Uterus (tissue), 2 donors: ENCODE measurements around the gene RPS6KA2.

Experiments
- CTCF ChIP-seq, 4 experiments: fragments of 200-600 bp in 2 of 4; fragments of 450-650 bp in 2 of 4; sonication (generic) in 2 of 4; IDR thresholded peaks; one replicate each; pipeline ENCODE4 v1.5.1; 2016 to 2019; ENCODE audit warnings: antibody characterized with exemption in 4 of 4, mild to moderate bottlenecking in 2 of 4, moderate library complexity in 1 of 4
- POLR2A ChIP-seq, 2 donors: fragments of 450-650 bp; IDR thresholded peaks; one replicate each; pipeline ENCODE4 v1.6.1; 2016; ENCODE audit warnings: antibody characterized with exemption in 2 of 2, mild to moderate bottlenecking in 1 of 2, moderate library complexity in 1 of 2

- TF ChIP-seq CTCF (IDR thresholded peaks at IDR 0.05) = no peak
- TF ChIP-seq POLR2A (IDR thresholded peaks at IDR 0.05) = no peak
Observed at GRCh38 chr6:166486536-166486880, 140.5 kb downstream of the RPS6KA2 start.
